ENCODE results near the gene CNOT1.

- TF ChIP-seq EZH2 (IDR thresholded peaks at IDR 0.05) (no peak), RAD21 (IDR thresholded peaks at IDR 0.05; ENCODE audit: low read depth) (no peak), REST (IDR thresholded peaks at IDR 0.05; ENCODE audit: low read depth) (no peak), FOSL1 (IDR thresholded peaks at IDR 0.05; ENCODE audit: low read depth) (no peak), TCF7L2 (IDR thresholded peaks at IDR 0.05; ENCODE audit: borderline replicate concordance, extremely low read depth, insufficient read depth, insufficient read length) (no peak), POLR2A (IDR thresholded peaks at IDR 0.05; ENCODE audit: borderline replicate concordance, extremely low read depth, insufficient read depth, insufficient read length) (no peak), EZH2phosphoT487 (IDR thresholded peaks at IDR 0.05; ENCODE audit: borderline replicate concordance) (no peak), POLR2AphosphoS5 (IDR thresholded peaks at IDR 0.05; ENCODE audit: low read depth, low read length) (no peak), YY1 (IDR thresholded peaks at IDR 0.05; ENCODE audit: extremely low read depth, insufficient replicate concordance, low read depth, low read length) (no peak), CEBPB (IDR thresholded peaks at IDR 0.05; ENCODE audit: low read depth) (no peak), ZFX (IDR thresholded peaks at IDR 0.05) (no peak)
- TF ChIP-seq, protein P1, sequence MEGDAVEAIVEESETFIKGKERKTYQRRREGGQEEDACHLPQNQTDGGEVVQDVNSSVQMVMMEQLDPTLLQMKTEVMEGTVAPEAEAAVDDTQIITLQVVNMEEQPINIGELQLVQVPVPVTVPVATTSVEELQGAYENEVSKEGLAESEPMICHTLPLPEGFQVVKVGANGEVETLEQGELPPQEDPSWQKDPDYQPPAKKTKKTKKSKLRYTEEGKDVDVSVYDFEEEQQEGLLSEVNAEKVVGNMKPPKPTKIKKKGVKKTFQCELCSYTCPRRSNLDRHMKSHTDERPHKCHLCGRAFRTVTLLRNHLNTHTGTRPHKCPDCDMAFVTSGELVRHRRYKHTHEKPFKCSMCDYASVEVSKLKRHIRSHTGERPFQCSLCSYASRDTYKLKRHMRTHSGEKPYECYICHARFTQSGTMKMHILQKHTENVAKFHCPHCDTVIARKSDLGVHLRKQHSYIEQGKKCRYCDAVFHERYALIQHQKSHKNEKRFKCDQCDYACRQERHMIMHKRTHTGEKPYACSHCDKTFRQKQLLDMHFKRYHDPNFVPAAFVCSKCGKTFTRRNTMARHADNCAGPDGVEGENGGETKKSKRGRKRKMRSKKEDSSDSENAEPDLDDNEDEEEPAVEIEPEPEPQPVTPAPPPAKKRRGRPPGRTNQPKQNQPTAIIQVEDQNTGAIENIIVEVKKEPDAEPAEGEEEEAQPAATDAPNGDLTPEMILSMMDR (IDR thresholded peaks at IDR 0.05 in 2 of 3, conservative IDR thresholded peaks at IDR 0.05 in 1 of 3; ENCODE audit: borderline replicate concordance in 1 of 3, insufficient read depth in 1 of 3, low read depth in 2 of 3, low read length in 2 of 3), result no peak
- TF ChIP-seq, protein P2, sequence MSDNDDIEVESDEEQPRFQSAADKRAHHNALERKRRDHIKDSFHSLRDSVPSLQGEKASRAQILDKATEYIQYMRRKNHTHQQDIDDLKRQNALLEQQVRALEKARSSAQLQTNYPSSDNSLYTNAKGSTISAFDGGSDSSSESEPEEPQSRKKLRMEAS (IDR thresholded peaks at IDR 0.05), result no peak
- TF ChIP-seq, protein P3, sequence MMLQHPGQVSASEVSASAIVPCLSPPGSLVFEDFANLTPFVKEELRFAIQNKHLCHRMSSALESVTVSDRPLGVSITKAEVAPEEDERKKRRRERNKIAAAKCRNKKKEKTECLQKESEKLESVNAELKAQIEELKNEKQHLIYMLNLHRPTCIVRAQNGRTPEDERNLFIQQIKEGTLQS (IDR thresholded peaks at IDR 0.05), result no peak
Measured at GRCh38 chr16:58481226-58481869, 148.3 kb downstream of the CNOT1 start.

Measured in HCT116 (cell line).